Measurements from ENCODE around the gene KRT9.

DNA sequence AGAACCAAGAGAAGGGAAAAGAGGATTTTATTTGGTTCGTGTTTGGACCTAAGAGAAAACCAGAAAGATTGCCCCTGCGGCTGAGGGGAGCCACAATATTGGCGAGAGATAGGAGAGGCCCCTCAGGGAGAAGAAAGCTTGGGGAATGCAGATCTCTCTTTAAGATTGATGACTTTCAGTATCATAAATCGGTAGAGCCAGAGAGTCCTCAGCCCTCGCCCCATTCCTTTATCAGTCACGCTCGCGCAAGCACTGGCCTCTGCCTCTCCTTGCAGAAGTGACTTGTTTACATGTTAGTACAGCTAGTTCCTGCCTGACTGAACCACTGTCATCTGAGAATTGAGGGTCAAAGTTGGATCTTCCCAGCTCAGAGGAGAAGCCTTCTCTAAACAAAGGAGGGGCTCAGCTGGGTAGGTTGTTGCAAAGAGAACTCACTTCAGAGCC is 22.2 kb downstream of the KRT9 start:
- TF ChIP-seq CEBPB (tag; IDR thresholded peaks at IDR 0.05) = no peak
- TF ChIP-seq MAFK (IDR thresholded peaks at IDR 0.05; ENCODE audit: low read length) = no peak
- no peak for TF ChIP-seq MAZ (CRISPR knock-in tag; conservative IDR thresholded peaks at IDR 0.05 in 1 of 2, IDR thresholded peaks at IDR 0.05 in 1 of 2)
- TF ChIP-seq RFX5 (IDR thresholded peaks at IDR 0.05; ENCODE audit: low read depth, low read length) = no peak
- no peak for TF ChIP-seq GABPA (tag; conservative IDR thresholded peaks at IDR 0.05; ENCODE audit: low read depth)
- TF ChIP-seq, protein P1, sequence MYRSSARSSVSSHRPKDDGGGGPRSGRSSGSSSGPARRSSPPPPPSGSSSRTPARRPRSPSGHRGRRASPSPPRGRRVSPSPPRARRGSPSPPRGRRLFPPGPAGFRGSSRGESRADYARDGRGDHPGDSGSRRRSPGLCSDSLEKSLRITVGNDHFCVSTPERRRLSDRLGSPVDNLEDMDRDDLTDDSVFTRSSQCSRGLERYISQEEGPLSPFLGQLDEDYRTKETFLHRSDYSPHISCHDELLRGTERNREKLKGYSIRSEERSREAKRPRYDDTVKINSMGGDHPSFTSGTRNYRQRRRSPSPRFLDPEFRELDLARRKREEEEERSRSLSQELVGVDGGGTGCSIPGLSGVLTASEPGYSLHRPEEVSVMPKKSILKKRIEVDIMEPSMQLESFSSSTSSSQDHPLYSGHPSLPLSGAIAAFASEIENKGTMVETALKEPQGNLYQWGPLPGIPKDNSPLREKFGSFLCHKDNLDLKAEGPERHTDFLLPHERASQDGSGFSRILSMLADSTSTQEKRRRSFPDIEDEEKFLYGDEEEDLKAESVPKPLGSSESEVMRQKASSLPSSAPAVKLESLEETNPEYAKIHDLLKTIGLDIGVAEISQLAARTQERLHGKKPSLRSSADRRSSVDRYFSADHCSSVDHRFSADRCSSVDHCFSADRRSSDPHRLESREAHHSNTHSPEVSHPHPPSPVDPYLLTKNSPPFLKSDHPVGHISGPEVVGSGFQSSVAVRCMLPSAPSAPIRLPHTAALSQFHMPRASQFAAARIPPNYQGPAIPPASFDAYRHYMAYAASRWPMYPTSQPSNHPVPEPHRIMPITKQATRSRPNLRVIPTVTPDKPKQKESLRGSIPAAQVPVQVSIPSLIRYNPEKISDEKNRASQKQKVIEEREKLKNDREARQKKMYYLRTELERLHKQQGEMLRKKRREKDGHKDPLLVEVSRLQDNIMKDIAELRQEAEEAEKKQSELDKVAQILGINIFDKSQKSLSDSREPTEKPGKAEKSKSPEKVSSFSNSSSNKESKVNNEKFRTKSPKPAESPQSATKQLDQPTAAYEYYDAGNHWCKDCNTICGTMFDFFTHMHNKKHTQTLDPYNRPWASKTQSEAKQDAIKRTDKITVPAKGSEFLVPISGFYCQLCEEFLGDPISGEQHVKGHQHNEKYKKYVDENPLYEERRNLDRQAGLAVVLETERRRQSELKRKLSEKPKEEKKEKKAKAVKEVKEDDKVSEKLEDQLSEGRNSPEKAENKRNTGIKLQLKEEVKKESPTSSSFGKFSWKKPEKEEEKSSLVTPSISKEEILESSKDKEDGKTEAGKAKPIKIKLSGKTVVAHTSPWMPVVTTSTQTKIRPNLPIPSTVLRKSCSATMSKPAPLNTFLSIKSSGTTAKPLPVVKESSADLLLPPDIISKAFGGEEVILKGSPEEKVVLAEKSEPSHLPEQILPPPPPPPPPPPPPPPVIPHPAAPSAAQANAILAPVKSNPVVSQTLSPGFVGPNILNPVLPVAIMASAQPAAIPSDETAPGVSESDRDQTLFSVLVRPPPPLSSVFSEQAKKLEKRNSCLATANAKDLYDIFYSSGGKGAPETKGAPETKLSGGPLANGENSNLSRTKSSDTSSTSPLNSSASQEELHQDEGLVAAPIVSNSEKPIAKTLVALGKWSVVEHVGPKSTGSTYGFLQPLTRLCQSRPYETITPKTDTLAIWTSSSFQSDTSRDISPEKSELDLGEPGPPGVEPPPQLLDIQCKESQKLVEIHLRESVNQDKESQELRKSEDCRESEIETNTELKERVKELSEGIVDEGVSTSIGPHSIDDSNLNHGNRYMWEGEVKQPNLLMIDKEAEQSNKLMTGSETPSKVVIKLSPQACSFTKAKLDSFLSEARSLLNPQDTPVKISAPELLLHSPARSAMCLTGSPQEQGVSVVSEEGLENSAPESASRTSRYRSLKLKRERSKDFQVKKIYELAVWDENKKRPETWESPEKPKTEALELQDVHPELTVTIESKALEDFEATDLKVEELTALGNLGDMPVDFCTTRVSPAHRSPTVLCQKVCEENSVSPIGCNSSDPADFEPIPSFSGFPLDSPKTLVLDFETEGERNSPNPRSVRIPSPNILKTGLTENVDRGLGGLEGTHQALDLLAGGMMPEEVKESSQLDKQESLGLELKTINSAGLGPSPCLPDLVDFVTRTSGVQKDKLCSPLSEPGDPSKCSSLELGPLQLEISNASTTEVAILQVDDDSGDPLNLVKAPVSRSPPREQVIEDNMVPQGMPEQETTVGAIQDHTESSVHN (IDR thresholded peaks at IDR 0.05; ENCODE audit: borderline replicate concordance in 1 of 2, low read depth in 1 of 2) = no peak
- TF ChIP-seq ZFPM2 (CRISPR knock-in tag; IDR thresholded peaks at IDR 0.05) = no peak
- no peak for TF ChIP-seq NFYB (IDR thresholded peaks at IDR 0.05; ENCODE audit: extremely low read depth, insufficient read length)
- TF ChIP-seq PHF21A (IDR thresholded peaks at IDR 0.05; ENCODE audit: borderline replicate concordance, low read depth) = no peak
- no peak for TF ChIP-seq ZNF76 (CRISPR knock-in tag; IDR thresholded peaks at IDR 0.05; ENCODE audit: borderline replicate concordance)
- TF ChIP-seq RB1 (IDR thresholded peaks at IDR 0.05; ENCODE audit: low read depth) = no peak
